Ammon's horn (tissue), 1 donor: Measurements from ENCODE around the gene MRTFA.
"Not testable (repeated sequence)": the region's sequence is repeated elsewhere in the genome, so short reads cannot be mapped to it uniquely, and the experiment has no call there.

Source experiments
- DNase-seq: peaks from one replicate; pipeline ENCODE4 v3.0.0-alpha.2; 2016; ENCODE audit warnings: low spot score

The MRTFA gene

DNA sequence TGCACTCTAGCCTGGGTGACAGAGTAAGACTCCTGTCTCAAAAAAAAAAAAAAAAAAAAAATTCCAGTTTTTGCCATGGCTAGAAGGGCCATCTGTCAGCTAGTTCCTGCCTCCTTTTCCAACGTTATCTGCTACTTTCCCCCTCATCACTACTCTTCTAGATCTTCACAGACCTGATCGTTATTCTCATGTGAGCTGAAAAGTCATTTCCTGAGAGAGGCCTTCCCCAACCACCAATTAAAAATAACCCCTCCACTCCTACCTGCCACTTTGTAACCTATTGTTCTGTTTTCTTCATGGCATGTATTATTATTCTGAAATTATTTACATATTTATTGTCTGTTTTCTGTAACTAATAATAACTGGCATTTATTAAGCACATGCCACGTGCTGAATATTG lies 241.9 kb downstream of the MRTFA start:
- no peak for DNase-seq

GRCh38 chr22:40392618-40393017 lies 243.9 kb downstream of the MRTFA start:
- no peak for DNase-seq

- no peak for DNase-seq
These were observed 245.1 kb downstream of the MRTFA start for GRCh38 chr22:40391417-40391816.

DNA sequence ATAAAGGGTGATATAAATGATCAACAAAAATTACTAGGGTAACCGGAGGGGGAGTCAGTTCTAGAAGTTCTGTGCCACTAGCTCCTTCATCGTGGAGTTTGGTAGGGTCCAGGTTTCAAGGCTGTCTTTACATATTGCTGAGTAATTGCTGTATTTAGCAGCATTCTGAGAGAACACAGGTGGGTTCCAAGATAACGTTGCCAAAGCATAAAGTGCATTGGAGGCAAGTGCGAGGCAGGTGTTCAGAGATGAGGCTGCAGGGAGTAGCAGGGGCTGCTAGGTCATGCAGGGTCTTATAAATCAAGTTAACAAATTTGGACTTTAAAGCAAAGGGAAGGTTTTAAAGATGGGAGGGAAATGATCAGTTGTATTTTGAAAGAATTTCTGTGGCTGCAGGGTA lies 248.3 kb downstream of the MRTFA start:
- no peak for DNase-seq

DNA sequence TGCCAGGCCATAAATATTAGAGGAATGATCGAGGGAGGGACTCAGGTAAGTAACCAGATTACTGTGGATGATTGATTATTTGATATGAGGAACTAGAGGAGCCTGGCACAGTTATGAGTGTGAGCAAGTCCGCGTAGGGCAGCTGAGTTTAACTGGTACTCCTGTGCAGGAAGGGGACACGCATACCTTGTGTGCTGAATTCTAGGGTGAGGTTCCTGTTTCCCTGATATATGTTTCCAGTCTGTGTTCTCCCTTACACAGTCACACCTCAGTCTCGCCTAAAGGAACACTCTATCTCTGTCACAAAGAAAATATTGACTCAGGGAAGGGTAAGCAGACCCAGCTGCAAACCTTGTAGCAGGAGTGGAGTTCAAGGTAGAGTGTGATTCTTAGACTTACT lies 248.8 kb downstream of the MRTFA start:
- DNase-seq = no peak

DNA sequence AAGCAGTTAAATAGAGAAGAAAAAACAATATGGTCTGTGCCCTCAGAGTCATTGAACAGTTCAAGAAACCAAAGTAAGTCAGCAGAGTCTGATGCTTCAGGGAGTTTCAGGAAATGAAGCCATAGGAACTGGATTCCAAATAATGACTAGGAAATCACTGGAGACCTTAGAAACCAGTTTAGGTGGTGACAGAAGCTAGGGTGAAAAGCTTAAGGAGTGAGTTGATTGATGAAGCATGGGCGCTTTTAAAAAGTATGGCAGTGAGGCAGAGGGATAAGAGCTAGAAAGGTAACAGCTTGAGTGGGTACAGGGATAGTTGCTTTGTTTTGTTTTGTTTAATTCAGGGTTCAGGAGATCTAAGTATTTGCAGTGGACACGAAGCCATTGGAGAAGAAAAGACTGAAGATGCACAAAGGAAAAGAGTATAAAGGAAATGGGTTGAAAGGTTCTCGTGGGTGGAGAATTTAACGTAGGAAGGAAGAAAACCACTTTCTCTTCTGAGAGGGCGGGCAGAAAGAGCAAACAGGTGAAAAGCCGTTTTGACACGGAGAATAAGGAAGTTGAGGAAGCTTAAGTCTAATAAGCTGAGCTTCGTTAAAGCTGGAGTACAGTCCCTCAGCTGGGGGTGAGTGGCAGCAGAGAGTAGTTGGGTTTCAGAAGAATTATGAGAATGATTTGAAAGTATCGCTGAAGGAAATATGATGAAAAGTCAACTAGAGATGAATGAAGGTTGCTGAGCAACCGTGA lies 251.3 kb downstream of the MRTFA start:
- no peak for DNase-seq

DNA sequence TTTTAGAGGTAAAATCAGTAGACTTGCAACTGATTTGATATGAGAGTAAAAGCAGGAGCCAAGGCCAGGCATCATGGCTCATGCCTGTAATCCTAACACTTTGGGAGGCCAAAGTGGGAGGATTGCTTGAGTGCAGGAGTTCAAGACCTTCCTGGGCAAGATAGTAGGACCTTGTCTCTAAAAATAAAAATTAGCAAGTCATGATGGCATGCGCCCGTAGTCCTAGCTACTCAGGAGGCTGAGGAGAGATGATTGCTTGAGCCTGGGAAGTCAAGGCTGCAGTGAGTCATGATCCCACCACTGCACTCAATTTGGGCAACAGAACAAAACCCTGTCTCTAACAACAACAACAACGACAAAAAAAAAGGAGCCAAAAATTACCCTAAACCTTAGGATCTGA lies 252.6 kb downstream of the MRTFA start:
- no peak for DNase-seq

GRCh38 chr22:40381461-40381860 lies 255.1 kb downstream of the MRTFA start:
- DNase-seq = no peak

GRCh38 chr22:40378448-40378847 lies 258.1 kb downstream of the MRTFA start:
- not testable (repeated sequence) for DNase-seq

GRCh38 chr22:40377931-40378330 lies 258.6 kb downstream of the MRTFA start:
- no peak for DNase-seq

DNA sequence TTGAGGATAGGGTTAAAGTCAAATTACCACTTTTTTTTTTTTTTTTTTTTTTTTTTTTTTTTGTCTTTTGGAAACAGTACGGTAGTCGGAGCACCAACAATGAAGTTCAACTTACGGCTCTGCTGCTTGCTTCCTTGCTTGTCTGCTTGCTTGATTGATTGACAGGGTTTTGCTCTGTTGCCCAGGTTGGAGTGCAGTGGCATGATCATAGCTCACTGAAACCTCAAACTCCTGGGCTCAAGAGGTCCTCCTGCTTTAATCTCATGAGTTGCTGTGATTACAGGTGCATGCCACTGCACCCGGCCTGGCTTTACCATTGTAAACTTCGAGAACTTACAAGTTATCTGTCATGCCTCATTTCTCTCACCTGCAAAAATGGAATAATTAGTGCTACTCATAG lies 260.4 kb downstream of the MRTFA start:
- no peak for DNase-seq

DNA sequence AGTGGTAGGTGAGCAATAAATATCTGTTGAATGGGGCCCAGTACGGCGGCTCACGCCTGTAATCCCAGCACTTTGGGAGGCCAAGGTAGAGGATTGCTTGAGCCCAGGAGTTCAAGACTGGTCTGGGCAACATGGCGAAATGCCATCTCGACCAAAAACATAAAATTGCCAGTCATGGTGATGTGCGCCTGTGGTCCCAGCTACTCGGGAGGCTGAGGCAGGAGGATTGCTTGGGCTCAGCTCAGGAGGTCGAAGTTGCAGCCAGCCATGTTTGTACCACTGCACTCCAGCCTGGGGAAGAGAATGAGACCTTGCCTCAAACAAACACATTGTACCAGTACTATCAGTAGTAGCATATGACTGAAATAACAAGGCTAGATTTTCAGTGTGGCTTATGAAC lies 262.0 kb downstream of the MRTFA start:
- DNase-seq = no peak

DNA sequence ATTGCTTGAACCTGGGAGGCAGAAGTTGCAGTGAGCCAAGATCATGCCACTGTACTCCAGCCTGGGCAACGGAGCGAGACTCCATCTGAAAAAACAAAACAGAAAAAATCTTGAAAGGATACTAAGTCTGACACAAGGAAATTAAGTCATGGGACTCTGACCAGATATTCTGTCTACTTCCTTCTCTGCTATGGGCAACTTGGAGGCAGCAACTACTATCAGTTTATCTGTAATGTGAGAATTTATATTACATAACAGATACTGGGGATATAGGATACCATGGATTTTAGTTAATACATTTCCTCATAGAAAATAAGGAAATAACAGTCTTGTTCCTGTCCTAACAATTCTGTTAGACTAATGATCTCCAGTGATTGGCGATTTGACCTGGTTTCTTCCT lies 267.7 kb downstream of the MRTFA start:
- no peak for DNase-seq

DNA sequence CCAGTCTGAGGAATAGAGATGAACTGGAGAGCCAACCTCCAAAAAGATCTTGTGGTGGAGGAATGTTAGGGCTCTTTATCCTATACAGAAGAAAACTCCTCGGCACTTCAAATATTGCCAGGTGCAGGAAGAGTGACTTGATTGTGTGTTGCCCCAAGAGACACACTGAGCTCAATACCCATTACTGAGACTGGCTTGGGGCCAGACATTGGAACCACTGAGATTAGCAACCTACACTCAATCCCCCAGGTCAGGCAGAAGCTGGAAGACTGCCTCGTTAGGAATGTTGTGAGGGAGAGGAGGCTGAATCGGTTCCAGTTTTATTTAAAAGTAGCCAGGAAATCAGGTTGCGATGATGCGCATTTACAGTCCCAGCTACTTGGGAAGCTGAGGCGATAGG lies 268.5 kb downstream of the MRTFA start:
- DNase-seq = no peak

DNA sequence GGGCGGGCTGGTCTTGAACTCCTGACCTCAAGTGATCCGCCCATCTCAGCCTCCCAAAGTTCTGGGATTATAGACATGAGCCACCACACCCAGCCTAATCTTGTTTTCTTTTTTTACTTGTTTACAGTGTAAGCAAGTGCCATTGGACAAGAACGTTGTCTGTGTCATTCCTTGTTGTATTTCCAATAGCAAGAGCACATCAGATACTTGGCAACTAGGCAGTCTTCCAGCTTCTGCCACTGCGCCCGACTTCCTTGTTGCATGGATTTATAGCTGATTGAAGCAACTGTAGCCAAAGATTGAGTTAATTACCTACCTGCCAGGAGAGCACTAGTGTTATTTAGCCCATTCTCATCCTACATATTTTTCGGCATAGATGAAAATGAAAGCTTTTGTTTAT lies 269.2 kb downstream of the MRTFA start:
- no peak for DNase-seq

DNA sequence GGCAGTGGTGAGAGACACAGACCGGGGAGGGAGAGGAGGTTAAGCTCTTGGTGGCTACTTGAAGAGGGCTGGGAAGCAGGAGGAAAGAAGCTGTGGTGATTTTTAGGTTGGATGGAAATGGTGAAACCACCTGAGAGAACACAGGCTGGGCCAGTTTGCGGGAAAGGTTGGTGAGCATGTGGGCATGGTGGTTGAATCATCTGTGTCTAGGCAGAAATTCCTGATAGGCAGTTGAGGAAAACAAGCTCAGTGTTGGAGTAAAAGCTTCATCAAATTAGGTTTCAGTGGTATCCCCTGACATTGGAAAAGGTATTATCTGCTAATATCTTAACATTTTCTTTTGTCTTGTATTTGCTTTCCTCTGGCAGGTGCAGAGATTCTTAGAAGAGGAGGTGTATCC lies 270.5 kb downstream of the MRTFA start:
- DNase-seq = no peak

DNA sequence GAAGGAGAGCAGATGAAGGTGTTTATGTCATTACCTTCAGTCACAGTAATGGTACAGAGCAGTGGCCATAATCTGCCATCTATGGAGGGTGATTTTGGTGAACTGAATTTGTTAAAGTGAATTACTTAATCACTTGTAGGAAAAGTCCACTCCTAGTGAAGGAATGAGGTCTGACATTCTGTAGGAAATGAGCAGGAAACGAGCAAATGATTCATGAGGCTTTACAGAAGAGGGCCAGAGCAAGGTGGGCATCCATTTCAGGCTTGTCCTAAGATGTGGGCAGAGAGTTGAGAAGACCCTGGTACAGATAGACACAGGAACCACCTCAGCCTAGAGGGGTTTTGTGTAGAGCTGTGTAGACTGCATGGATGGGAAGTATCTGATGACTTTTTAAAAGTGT lies 272.1 kb downstream of the MRTFA start:
- DNase-seq = no peak

DNA sequence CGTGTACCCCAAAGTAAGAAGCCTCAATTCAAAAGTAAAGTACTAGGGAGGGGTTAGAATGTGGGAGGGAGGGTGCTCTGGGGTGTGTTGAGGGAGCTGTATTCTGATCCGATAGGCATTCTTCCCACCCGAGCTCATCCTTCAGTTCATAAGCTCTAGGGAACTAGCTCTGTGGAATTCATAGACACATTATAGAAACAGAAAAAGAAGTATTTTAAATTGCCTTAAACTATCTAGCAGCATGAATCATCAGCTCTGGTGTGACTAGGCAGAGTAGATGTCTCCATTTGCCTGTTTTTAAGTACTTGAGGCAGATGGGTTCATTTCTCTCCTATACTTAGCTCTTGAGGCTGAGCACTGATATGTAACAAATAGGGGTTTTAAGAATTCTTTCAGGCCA lies 273.5 kb downstream of the MRTFA start:
- DNase-seq = no peak

GRCh38 chr22:40361100-40361499 lies 275.4 kb downstream of the MRTFA start:
- no peak for DNase-seq
